ENCODE data around the gene RABEP2.
A peak's percentile ranks its signal among the peaks of the same experiment; 100 is the strongest.
"Not testable (repeated sequence)": the region's sequence is repeated elsewhere in the genome, so short reads cannot be mapped to it uniquely, and the experiment has no call there.

RABEP2 gene

DNA sequence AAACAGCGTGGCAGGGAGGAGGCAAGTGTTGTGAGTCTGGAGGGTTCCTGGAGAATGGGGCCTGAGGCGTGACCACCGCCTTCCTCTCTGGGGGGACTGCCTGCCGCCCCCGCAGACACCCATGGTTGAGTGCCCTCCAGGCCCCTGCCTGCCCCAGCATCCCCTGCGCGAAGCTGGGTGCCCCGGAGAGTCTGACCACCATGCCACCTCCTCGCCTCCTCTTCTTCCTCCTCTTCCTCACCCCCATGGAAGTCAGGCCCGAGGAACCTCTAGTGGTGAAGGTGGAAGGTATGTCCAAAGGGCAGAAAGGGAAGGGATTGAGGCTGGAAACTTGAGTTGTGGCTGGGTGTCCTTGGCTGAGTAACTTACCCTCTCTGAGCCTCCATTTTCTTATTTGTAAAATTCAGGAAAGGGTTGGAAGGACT lies 6.8 kb upstream of the RABEP2 start, which contains the start of gene CD19:
TSS of gene CD19 (plus strand) at position 171 of the 425 bp plus-strand sequence. CDS start at position 201, 30 bp downstream.
- Histone ChIP-seq H3K27ac (ENCODE audit: low read depth, low read length) (no peak within 1 kb of the TSS), H3K4me1 (ENCODE audit: insufficient read depth, low read length) (no peaks in the 10 kb centered on the region), H3K9ac (ENCODE audit: low read length) (no peak within 1 kb of the TSS), H3K36me3 (ENCODE audit: insufficient read depth, low read length) (no peaks in the 10 kb centered on the region), H3K4me3 (ENCODE audit: low read depth in 1 of 2, low read length in 2 of 2) (no peak within 1 kb of the TSS), H3K9me3 (ENCODE audit: low read length) (no peaks in the 10 kb centered on the region), H3K27me3 (ENCODE audit: control insufficient read depth in 1 of 2, insufficient read depth in 2 of 2, low read length in 2 of 2) (no peaks in the 10 kb centered on the region)

DNA sequence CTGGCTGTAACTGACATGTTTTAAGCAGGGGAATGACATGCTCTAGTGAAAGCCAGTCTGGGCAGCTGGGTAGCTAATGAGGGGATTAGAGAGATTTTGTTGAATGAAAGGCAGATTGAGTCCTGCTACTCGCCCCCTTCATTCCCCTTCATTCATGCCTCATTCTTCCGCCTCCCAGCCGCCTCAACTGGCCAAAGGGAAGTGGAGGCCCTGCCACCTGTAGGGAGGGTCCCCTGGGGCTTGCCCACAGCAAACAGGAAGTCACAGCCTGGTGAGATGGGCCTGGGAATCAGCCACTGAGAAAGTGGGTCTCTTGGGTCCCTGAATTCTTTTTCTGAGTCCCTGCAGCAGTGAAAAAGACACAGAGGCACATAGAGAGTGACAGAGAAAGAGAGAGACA lies 5.6 kb upstream of the RABEP2 start:
- Histone ChIP-seq H3K4me3 (ENCODE audit: low read depth in 1 of 2, low read length in 2 of 2) (no peak overlapping the region), H3K36me3 (ENCODE audit: insufficient read depth, low read length) (no peaks in the 10 kb centered on the region), H3K27me3 (ENCODE audit: control insufficient read depth in 1 of 2, insufficient read depth in 2 of 2, low read length in 2 of 2) (no peaks in the 10 kb centered on the region), H3K9me3 (ENCODE audit: low read length) (no peaks in the 10 kb centered on the region), H3K27ac (ENCODE audit: low read depth, low read length) (no peak overlapping the region), H3K9ac (ENCODE audit: low read length) (no peak overlapping the region), H3K4me1 (ENCODE audit: insufficient read depth, low read length) (no peaks in the 10 kb centered on the region)

DNA sequence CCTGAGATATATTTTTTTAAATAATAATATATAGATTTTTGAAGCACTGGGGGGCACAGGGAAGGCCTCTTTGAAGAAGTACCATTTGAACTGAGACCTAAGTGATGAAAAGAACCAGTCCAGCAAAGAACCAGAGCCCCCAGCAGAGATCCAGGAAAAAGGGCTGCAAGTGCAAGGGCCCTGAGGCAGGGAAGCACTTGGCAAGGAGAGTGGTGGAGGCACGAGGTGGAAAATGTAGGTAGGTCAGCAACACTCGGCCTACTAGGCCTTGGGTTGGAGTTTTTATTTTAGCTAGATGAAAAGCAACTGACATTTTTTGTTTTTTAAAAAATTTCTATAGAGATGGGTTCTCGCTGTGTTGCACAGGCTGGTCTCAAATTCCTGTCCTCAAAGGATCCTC lies 5.2 kb upstream of the RABEP2 start:
- no peak overlapping the region for H3K9ac ChIP-seq (ENCODE audit: low read length)
- no peaks in the 10 kb centered on the region for H3K9me3 ChIP-seq (ENCODE audit: low read length)
- no peak overlapping the region for H3K27ac ChIP-seq (ENCODE audit: low read depth, low read length)
- H3K4me1 ChIP-seq (ENCODE audit: insufficient read depth, low read length): no peaks in the 10 kb centered on the region
- no peaks in the 10 kb centered on the region for H3K27me3 ChIP-seq (ENCODE audit: control insufficient read depth in 1 of 2, insufficient read depth in 2 of 2, low read length in 2 of 2)
- H3K4me3 ChIP-seq (ENCODE audit: low read depth in 1 of 2, low read length in 2 of 2): no peak overlapping the region
- no peaks in the 10 kb centered on the region for H3K36me3 ChIP-seq (ENCODE audit: insufficient read depth, low read length)

- no peaks in the 10 kb centered on the region for H3K9me3 ChIP-seq (ENCODE audit: low read length)
- no peaks in the 10 kb centered on the region for H3K27me3 ChIP-seq (ENCODE audit: control insufficient read depth in 1 of 2, insufficient read depth in 2 of 2, low read length in 2 of 2)
- H3K36me3 ChIP-seq (ENCODE audit: insufficient read depth, low read length): no peaks in the 10 kb centered on the region
- no peak overlapping the region for H3K4me3 ChIP-seq (ENCODE audit: low read depth in 1 of 2, low read length in 2 of 2)
- no peak overlapping the region for H3K27ac ChIP-seq (ENCODE audit: low read depth, low read length)
- H3K9ac ChIP-seq (ENCODE audit: low read length): no peak overlapping the region
- peaks cover 6% of the 10 kb centered on the region for H3K4me1 ChIP-seq (ENCODE audit: insufficient read depth, low read length)
These were observed 2.8 kb upstream of the RABEP2 start for GRCh38 chr16:28927815-28928214.

- not testable (repeated sequence) for H3K27me3 ChIP-seq (ENCODE audit: control insufficient read depth in 1 of 2, insufficient read depth in 2 of 2, low read length in 2 of 2); H3K9ac ChIP-seq (ENCODE audit: low read length); H3K36me3 ChIP-seq (ENCODE audit: insufficient read depth, low read length); H3K9me3 ChIP-seq (ENCODE audit: low read length); H3K4me1 ChIP-seq (ENCODE audit: insufficient read depth, low read length); H3K27ac ChIP-seq (ENCODE audit: low read depth, low read length)
- H3K4me3 ChIP-seq (ENCODE audit: low read depth in 1 of 2, low read length in 2 of 2): peak overlapping the region in 1 of 2 donors; percentile 82
These were observed 1.2 kb upstream of the RABEP2 start for GRCh38 chr16:28926284-28926683.

DNA sequence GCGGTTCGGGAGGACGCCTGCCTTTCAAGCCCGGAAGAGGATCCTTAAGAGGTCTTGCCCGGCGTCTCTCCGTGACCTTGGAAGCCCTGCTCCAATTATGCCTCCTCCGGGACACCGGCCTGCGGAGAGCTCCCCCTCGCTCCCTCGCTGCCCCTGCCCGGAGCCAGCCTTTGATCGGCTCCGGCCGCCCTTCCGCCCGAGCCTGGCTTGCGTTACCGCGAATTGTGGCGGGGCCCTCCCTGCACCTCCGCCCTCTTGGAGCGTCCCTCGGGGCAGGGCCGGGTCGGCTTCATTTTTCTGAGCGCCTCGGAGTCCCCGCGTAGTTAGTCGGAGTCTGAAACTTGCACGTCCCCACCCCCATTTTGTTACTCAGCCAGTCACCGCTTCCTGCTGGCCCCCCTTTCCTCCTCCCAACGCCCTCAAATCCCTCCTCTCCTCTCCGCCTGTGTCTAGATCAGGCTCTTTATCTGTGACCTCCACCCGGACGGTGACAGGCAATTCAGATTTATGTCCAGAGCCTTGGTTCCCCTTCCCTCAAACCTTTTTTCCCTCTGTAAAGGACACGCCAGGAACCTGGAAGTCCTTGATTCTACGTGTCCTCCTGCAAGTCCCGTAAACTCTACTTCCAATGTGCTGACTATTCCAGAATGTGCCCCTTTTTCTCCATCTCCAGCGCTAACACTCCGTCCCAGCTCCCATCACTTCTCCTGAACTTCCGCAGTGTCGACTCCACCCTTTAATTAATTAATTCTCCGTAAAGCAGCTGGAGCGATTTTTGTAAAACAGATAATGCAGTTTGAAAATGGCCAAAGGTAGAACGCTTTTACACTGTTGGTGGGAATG lies 569 bp upstream of the RABEP2 start:
- Histone ChIP-seq H3K4me3 (ENCODE audit: low read depth in 1 of 2, low read length in 2 of 2) (peak overlapping the region; percentile 60 to 82), H3K9me3 (ENCODE audit: low read length) (no peaks in the 10 kb centered on the region)

DNA sequence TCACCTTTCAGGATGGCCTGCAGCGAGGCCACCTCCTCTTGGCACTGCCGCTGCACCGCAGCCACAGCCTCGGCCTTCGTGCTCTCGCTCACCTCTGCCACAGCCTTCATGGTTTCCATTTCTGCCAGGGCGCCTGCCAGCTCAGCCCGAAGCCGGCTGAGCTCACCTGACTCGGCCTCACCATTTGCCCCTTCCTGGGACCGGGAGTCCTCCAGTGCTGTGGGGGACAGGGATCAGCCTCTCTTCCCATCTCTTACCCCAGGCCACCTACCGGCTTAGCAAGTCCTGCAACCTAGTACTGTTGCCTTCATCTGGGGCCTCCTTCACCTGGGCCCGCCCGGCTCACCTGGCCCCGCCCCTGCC lies 658 bp downstream of the RABEP2 start:
- H3K27ac ChIP-seq (ENCODE audit: low read depth, low read length): no peak overlapping the region
- peak overlapping the region; percentile 60 to 82 for H3K4me3 ChIP-seq (ENCODE audit: low read depth in 1 of 2, low read length in 2 of 2)
- peaks cover 6% of the 10 kb centered on the region for H3K4me1 ChIP-seq (ENCODE audit: insufficient read depth, low read length)
- H3K9ac ChIP-seq (ENCODE audit: low read length): no peak overlapping the region
- H3K27me3 ChIP-seq (ENCODE audit: control insufficient read depth in 1 of 2, insufficient read depth in 2 of 2, low read length in 2 of 2): no peaks in the 10 kb centered on the region
- H3K36me3 ChIP-seq (ENCODE audit: insufficient read depth, low read length): no peaks in the 10 kb centered on the region
- no peaks in the 10 kb centered on the region for H3K9me3 ChIP-seq (ENCODE audit: low read length)

More for the DNA sequence above, 569 bp upstream of the RABEP2 start:
- peak overlapping the region; percentile 93 for H3K27ac ChIP-seq (ENCODE audit: low read depth, low read length)
- peaks cover 6% of the 10 kb centered on the region for H3K4me1 ChIP-seq (ENCODE audit: insufficient read depth, low read length)
- H3K27me3 ChIP-seq (ENCODE audit: control insufficient read depth in 1 of 2, insufficient read depth in 2 of 2, low read length in 2 of 2): no peaks in the 10 kb centered on the region
- peak overlapping the region; percentile 99 for H3K9ac ChIP-seq (ENCODE audit: low read length)
- H3K36me3 ChIP-seq (ENCODE audit: insufficient read depth, low read length): no peaks in the 10 kb centered on the region

- peaks cover 3% of the 10 kb centered on the region for H3K36me3 ChIP-seq (ENCODE audit: insufficient read depth, low read length)
- H3K9me3 ChIP-seq (ENCODE audit: low read length): no peaks in the 10 kb centered on the region
- H3K4me3 ChIP-seq (ENCODE audit: low read depth in 1 of 2, low read length in 2 of 2): peak overlapping the region in 1 of 2 donors; percentile 82
- no peak overlapping the region for H3K27ac ChIP-seq (ENCODE audit: low read depth, low read length)
- no peak overlapping the region for H3K9ac ChIP-seq (ENCODE audit: low read length)
- H3K27me3 ChIP-seq (ENCODE audit: control insufficient read depth in 1 of 2, insufficient read depth in 2 of 2, low read length in 2 of 2): no peaks in the 10 kb centered on the region
- peaks cover 6% of the 10 kb centered on the region for H3K4me1 ChIP-seq (ENCODE audit: insufficient read depth, low read length)
These were observed 1.2 kb downstream of the RABEP2 start for GRCh38 chr16:28923652-28924398.

DNA sequence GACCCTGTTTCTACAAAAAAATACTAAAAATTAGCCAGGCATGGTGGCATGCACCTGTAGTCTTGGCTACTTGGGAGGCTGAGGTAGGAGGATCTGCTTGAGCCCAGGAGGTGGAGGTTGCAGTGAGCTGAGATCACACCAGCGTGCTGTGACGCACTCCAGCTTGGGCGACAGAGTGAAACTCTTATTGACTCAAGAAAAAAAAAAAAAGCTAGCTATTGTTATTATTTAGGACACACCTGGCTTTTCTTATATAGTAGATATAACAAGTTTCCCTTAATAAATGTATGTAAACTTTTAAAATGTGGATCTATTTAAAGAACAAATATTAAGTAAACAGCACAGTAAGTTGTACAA lies 1.8 kb downstream of the RABEP2 start:
- peaks cover 6% of the 10 kb centered on the region for H3K4me1 ChIP-seq (ENCODE audit: insufficient read depth, low read length)
- no peaks in the 10 kb centered on the region for H3K9me3 ChIP-seq (ENCODE audit: low read length)
- no peaks in the 10 kb centered on the region for H3K27me3 ChIP-seq (ENCODE audit: control insufficient read depth in 1 of 2, insufficient read depth in 2 of 2, low read length in 2 of 2)
- H3K27ac ChIP-seq (ENCODE audit: low read depth, low read length): no peak overlapping the region
- H3K36me3 ChIP-seq (ENCODE audit: insufficient read depth, low read length): peaks cover 6% of the 10 kb centered on the region
- H3K4me3 ChIP-seq (ENCODE audit: low read depth in 1 of 2, low read length in 2 of 2): no peak overlapping the region
- no peak overlapping the region for H3K9ac ChIP-seq (ENCODE audit: low read length)

GRCh38 chr16:28918698-28919097 lies 6.3 kb downstream of the RABEP2 start:
- H3K36me3 ChIP-seq (ENCODE audit: insufficient read depth, low read length): peaks cover 14% of the 10 kb centered on the region
- no peak overlapping the region for H3K9ac ChIP-seq (ENCODE audit: low read length)
- H3K4me1 ChIP-seq (ENCODE audit: insufficient read depth, low read length): no peaks in the 10 kb centered on the region

DNA sequence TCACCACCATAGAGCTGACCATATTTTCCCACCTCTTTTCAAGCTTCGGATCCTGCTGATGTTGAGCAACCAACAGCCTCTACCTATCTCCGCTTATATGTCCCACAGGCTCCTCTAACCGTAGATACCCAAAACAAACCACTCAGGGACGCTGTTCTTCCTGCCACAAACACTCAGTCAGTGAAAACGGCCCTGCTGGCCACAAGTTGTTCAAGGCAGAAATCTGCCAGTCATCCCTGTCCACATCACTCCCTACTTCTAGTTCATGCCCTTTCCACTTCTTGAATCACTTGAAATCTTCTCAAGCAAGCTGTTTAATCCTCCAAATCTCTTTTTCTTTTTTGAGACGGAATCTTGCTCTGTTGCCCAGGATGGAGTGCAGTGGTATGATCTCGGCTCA lies 7.9 kb downstream of the RABEP2 start:
- no peaks in the 10 kb centered on the region for H3K9me3 ChIP-seq (ENCODE audit: low read length)
- peaks cover 14% of the 10 kb centered on the region for H3K36me3 ChIP-seq (ENCODE audit: insufficient read depth, low read length)
- no peak overlapping the region for H3K27ac ChIP-seq (ENCODE audit: low read depth, low read length)
- H3K9ac ChIP-seq (ENCODE audit: low read length): no peak overlapping the region
- no peaks in the 10 kb centered on the region for H3K4me1 ChIP-seq (ENCODE audit: insufficient read depth, low read length)
- no peak overlapping the region for H3K4me3 ChIP-seq (ENCODE audit: low read depth in 1 of 2, low read length in 2 of 2)
- H3K27me3 ChIP-seq (ENCODE audit: control insufficient read depth in 1 of 2, insufficient read depth in 2 of 2, low read length in 2 of 2): no peaks in the 10 kb centered on the region

More at GRCh38 chr16:28918698-28919097, 6.3 kb downstream of the RABEP2 start:
- Histone ChIP-seq H3K27ac (ENCODE audit: low read depth, low read length) (no peak overlapping the region), H3K9me3 (ENCODE audit: low read length) (no peaks in the 10 kb centered on the region), H3K4me3 (ENCODE audit: low read depth in 1 of 2, low read length in 2 of 2) (no peak overlapping the region), H3K27me3 (ENCODE audit: control insufficient read depth in 1 of 2, insufficient read depth in 2 of 2, low read length in 2 of 2) (no peaks in the 10 kb centered on the region)

Data from muscle layer of colon (tissue), 2 donors.